COLO829 (cell line): ENCODE data around the gene CORIN.
A peak's percentile ranks its signal among the peaks of the same experiment; 100 is the strongest.

Source experiments
- DNase-seq: peaks from one replicate; pipeline ENCODE4 v3.0.0; 2012; ENCODE audit warnings: low spot score

The CORIN gene

GRCh38 chr4:47837908-47838294 lies at the start of gene CORIN:
Gene CORIN, minus strand, starts transcription at chr4:47838067. Its CDS starts 118 bp downstream, at chr4:47837949.
- DNase-seq, result no peak

DNA sequence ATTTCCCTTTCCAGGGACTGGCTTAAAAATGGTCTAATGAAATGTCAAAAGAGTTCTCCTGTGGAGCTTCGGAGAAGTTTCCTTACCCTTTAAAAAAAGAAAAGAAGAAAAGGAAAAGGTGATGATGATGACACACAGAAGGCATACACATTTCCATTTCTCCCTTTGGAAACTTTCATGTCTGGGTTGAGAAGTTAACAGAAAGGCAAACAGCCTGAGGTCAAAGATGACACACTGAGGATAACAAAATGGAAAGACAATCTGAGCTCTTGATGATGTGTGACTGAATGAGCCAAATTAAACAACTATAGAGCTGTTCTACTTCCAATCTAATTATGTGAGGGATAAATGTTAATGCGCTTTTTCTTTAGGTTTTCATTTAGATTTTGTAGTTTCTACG lies 44.4 kb upstream of the CORIN start:
- DNase-seq, result no peak

DNA sequence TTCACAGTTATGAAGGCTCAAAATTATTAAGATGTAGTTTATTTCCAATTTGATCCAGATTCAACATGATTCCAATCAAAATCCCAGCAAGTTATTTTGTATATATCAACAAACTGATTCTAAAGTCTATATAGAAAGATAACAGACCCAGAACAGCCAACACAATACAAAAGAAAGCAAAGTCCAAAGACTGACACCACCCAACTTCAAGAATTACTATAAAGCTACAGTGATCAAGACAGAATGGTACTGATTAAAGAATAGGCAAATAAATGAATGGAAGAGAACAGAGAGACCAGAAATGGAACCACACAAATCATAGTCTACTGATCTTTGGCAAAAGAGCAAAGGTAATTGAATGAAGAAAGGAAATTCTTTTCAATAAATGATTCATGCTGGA lies 41.6 kb upstream of the CORIN start:
- no peak for DNase-seq

GRCh38 chr4:47876784-47877546 lies 39.1 kb upstream of the CORIN start:
- no peak for DNase-seq

DNA sequence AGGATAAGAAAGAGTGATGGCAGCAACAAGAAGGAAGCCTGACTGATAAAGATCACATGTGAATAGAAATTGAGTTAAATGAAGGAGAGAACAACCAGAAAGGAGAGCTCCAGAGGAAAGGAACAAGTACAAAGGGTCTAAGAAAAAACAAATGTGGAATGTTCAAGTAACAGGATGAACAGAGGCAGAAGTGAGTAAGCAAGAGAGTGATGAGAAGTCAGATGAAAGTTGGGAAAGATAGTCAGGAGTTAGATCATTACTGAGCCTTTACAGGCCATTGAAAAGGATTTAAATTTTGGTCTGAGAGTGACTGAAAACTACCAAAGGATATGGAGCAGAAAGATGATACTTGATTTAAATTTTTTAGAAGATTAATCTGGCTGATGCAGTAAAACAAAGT lies 38.4 kb upstream of the CORIN start:
- DNase-seq, result no peak

DNA sequence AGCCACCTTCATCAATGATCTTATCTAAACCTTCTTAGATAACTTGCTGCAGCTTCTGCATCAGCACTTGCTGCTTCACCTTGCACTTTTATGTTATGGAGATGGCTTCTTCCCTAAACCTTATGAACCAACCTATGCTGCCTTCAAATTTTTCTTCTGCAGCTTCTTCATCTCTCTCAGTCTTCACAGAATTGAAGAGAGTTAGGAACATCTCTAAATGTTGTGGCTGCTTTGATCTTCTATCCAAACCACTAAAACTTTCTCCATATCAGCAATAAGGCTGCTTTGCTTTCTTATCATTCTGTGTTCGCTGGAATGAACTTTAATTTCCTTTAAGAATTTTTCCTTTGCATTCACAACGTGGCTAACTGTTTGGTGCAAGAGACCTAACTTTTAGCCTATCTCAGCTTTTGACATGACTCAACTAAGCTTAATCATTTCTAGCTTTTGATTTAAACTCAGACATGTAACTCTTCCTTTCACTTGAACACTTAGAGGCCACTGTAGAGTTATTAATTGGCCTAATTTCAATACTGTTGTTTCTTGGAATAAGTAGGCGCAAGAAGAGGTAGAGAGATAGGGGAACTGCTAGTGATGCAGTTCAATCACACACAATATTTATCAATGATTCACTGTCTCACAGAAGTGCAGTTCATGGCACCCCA lies 36.1 kb upstream of the CORIN start:
- DNase-seq, result no peak

DNA sequence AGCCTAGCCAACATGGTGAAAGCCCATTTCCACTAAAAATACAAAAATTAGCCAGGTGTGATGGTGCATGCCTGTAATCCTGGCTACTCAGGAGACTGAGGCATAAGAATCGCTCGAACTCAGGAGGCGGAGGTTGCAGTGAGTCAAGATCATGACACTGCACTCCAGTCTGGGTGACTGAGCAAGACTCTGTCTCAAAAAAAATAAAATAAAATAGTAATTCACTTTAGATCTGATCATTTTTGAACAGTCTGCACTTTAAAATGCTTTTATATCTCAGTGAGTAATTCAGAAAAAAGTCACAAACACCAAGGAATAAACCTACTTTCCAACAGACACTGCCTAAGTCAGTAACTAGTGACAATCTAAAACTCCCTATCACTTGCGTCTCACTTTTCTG lies 25.6 kb upstream of the CORIN start:
- no peak for DNase-seq

GRCh38 chr4:47862297-47862696 lies 24.4 kb upstream of the CORIN start:
- no peak for DNase-seq

DNA sequence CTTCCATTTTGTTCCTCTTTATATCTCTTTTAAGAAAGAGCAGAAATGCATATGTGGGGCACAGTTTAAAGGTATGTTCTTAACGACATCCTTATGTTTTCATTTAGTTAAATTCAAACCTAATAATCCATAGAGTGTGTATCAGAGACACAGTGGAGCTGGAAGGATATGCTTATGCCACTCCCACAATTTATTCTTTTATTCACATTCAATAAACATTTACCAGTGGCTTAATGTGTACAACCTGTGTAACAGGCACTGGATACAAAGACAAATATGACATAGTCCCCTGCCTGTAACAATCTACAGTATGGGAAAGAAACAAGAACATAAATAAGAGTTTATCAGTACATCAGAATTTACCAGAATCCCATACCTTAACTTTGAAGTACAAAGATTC lies 22.4 kb upstream of the CORIN start:
- DNase-seq, result no peak

- DNase-seq, result no peak
These were observed 20.1 kb upstream of the CORIN start for GRCh38 chr4:47858006-47858405.

DNA sequence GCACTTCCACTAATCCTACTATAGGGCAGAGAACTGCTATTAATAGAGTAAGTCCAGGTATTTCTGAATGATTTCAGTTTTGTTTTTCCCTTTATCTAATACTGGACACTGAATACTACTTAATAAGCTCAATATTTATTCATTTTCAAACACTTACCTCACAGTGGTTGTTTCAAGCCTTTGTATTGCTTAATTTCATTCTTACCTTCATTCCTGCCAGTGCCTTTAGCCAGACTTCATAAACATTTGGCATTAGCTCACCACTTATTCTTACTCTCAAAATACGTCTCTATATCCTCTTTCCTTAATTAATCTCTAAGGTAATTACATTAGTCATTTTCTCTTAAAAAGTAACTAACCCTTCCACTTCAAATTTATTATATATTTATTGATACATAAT lies 18.8 kb upstream of the CORIN start:
- no peak for DNase-seq

DNA sequence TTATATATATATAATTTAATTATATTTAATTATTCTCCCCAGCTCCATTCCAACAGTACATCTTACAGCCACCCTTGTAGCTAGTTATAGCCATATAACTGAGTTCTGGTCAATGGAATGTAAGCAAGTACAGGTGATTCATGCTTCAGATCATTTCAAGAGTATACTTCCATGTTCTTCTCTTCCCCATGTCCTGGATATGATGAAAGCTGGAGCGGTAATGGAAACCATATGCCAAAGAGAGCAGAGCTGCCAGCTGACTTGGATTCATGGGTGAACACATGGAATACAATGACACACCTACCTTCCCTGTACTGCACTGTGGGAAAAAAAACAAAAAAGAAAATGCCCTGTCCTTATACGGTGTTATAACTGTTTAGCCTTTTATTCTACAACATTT lies 17.5 kb upstream of the CORIN start:
- DNase-seq, result no peak

GRCh38 chr4:47852136-47852535 lies 14.3 kb upstream of the CORIN start:
- no peak for DNase-seq

DNA sequence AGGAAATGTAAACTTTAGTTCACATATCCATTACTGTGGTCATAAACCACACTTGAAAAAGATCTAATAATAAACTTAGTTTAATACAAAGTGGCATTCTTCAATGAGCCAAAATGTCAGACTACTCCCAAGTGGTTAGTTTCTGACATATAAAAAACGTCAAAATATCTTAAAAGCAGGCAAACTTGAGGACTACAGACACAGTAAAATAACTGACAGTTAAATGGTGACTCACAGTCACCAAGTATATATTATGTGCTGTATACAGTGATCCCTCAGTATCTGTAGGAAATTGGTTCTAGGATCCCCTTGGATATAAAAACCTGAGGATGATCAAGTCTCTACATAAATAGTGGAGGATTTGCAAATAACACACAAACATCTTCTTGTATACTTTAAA lies 11.6 kb upstream of the CORIN start:
- DNase-seq, result peak; percentile 13

- DNase-seq, result no peak
These were observed 10.2 kb upstream of the CORIN start for GRCh38 chr4:47848041-47848440.

GRCh38 chr4:47842985-47843384 lies 5.1 kb upstream of the CORIN start:
- no peak for DNase-seq

GRCh38 chr4:47840291-47840690 lies 2.4 kb upstream of the CORIN start:
- DNase-seq, result no peak

DNA sequence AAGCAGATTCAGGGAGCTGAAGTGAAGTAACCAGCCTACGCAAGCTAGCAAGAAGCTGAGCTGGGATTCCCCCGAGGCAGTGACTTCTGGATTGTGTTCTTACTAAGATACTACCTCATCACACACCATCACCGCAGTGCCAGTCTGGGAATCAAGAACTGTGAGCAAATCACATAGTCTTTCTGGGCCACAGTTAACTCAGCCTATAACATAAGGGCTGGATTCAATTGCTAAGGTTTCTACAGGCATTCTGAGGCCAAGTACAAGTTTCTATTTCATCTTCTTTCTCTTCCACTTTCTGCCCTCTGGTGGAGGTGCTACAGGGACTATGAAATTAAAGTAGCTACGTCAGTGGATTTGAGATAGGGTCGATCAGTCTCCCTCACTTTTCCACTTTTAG lies 1.4 kb upstream of the CORIN start:
- no peak for DNase-seq

DNA sequence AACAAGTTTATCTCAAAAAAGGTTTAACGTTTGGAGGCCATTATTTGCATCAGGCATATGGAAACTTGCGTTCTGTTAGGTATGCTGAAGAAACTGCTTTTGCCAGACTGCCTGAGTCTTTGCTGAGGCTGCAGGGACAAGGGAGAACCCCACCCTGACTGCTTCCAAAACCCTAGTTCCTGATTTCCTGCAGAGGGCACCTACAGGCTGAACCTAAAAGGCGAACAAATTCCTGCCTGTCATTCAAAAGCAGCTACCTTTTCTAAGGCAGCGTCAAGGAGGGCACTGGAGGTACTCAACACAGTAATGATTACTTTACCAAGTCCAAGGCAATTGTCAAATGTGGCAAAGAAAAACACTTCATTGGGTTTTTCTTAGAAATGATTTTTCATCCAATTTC lies 578 bp upstream of the CORIN start:
- DNase-seq, result no peak

- no peak for DNase-seq
These were observed 566 bp downstream of the CORIN start for GRCh38 chr4:47837094-47837907.

- peak; percentile 47 for DNase-seq
These were observed 1.2 kb downstream of the CORIN start for GRCh38 chr4:47836641-47837093.

DNA sequence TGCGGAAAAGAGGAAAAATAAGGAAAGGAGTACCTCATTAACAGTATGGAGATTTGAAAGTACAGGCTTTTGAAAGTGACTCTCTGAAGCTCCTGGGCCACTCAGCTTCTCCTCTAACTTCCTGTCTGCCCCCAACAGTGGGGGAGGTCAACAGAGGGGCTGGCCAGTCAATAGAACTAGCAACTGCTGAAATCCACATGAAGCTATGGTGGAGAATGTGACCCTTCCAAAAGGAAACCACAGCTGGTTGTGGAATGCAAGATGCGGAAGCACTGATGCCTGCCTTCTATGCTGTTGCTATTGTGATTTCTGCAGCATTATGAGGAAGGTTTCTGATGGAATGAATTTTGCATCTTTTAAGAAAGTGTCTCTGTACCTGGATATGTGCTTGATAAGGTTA lies 2.4 kb downstream of the CORIN start:
- no peak for DNase-seq
